SK-N-SH (cell line): ENCODE results near the gene MN1. TPM values are rescaled to one million over a fixed set of nuclear protein-coding genes. Genes with fewer than 3 reads are reported as not detected.

ENCODE experiments used
- CTCF ChIA-PET: fragments of 300-600, 350-600 bp; formaldehyde crosslinking; extraction: SDS; loops from one replicate; lab custom pipeline; 2021; lab: Yijun Ruan, JAX
- POLR2A ChIA-PET: fragments of 350-600 bp; sonication (Branson Sonifier 250); formaldehyde crosslinking; extraction: SDS; loops from one replicate; lab custom pipeline; 2020; ENCODE audit warnings: antibody characterized with exemption, inconsistent platforms; lab: Yijun Ruan, JAX
- DNase-seq: peaks from one replicate; pipeline ENCODE4 v3.0.0; 2012
- H2AFZ ChIP-seq: fragments of 200-600 bp; sonication (generic); 2 replicates; pipeline ENCODE4 v1.8.1; 2016; ENCODE audit warnings: antibody characterized with exemption, mild to moderate bottlenecking, low read depth
- H3F3A ChIP-seq: fragments of 200-600 bp; sonication (generic); replicated peaks from 2 replicates; pipeline ENCODE3; 2016; ENCODE audit warnings: antibody characterized with exemption, mild to moderate bottlenecking; ENCODE audit not compliant: insufficient read depth
- H3K27ac ChIP-seq, 2 experiments: fragments of 200-500 bp in 1 of 2; fragments of 200-600 bp in 1 of 2; sonication (Bioruptor generic) in 1 of 2; sonication (generic), shearing (Covaris generic) in 1 of 2; 2 replicates each; pipeline versions ENCODE4 v1.5.1 to v1.6.1; 2014 to 2016; ENCODE audit warnings: low read depth in 2 of 2, inconsistent platforms in 1 of 2, low read length in 1 of 2, mild to moderate bottlenecking in 1 of 2, mixed read lengths in 1 of 2
- H3K27me3 ChIP-seq: fragments of 200-600 bp; sonication (generic), shearing (Covaris generic); 2 replicates; pipeline ENCODE4 v1.6.1; 2016; ENCODE audit warnings: mixed run types; ENCODE audit not compliant: insufficient read depth
- H3K36me3 ChIP-seq, 2 experiments: fragments of 200-500 bp in 1 of 2; fragments of 200-600 bp in 1 of 2; sonication (Bioruptor generic) in 1 of 2; sonication (generic) in 1 of 2; replicated peaks in 1 of 2; 2 replicates each; pipeline versions ENCODE3 to v1.5.1; 2014 to 2016; ENCODE audit warnings: low read length in 1 of 2, mild to moderate bottlenecking in 1 of 2; ENCODE audit not compliant: insufficient read depth in 2 of 2, control insufficient read depth in 1 of 2
- H3K4me1 ChIP-seq, 2 experiments: fragments of 200-500 bp in 1 of 2; fragments of 200-600 bp in 1 of 2; sonication (Bioruptor generic) in 1 of 2; sonication (generic), shearing (Covaris generic) in 1 of 2; 2 replicates each; pipeline versions ENCODE4 v1.5.1 to v1.6.1; 2014 to 2016; ENCODE audit warnings: low read depth in 1 of 2, low read length in 1 of 2, mixed run types in 1 of 2; ENCODE audit not compliant: insufficient read depth in 2 of 2, control insufficient read depth in 1 of 2
- H3K4me2 ChIP-seq: fragments of 200-600 bp; sonication (generic), shearing (Covaris generic); 2 replicates; pipeline ENCODE4 v1.6.1; 2017; ENCODE audit warnings: mixed run types
- H3K4me3 ChIP-seq, 2 experiments: fragments of 200-500 bp in 1 of 2; fragments of 200-600 bp in 1 of 2; sonication (Bioruptor generic) in 1 of 2; sonication (generic), shearing (Covaris generic) in 1 of 2; 2 replicates each; pipeline versions ENCODE4 v1.5.1 to v1.8.1; 2014 to 2016; ENCODE audit warnings: low read depth in 2 of 2, inconsistent platforms in 1 of 2, low read length in 1 of 2, mild to moderate bottlenecking in 1 of 2, mixed read lengths in 1 of 2, moderate library complexity in 1 of 2
- H3K79me2 ChIP-seq: fragments of 200-600 bp; sonication (generic); 2 replicates; pipeline ENCODE4 v1.8.1; 2017; ENCODE audit warnings: mild to moderate bottlenecking; ENCODE audit not compliant: insufficient read depth
- H3K9ac ChIP-seq: fragments of 200-600 bp; sonication (generic); 2 replicates; pipeline ENCODE4 v1.6.1; 2017; ENCODE audit warnings: mixed run types
- H3K9me2 ChIP-seq: fragments of 200-600 bp; sonication (generic); 2 replicates; pipeline ENCODE4 v1.6.1; 2017; ENCODE audit warnings: mixed run types
- H3K9me3 ChIP-seq: fragments of 200-600 bp; sonication (generic); 2 replicates; pipeline ENCODE4 v1.6.1; 2017; ENCODE audit warnings: mixed run types, mild to moderate bottlenecking, moderate library complexity
- H4K20me1 ChIP-seq: fragments of 200-600 bp; sonication (generic); 2 replicates; pipeline ENCODE4 v1.6.1; 2017; ENCODE audit warnings: mild to moderate bottlenecking, mixed run types; ENCODE audit not compliant: insufficient read depth
- CTCF ChIP-seq: fragments of 200-600 bp; sonication (generic); IDR thresholded peaks from 2 replicates; pipeline ENCODE4 v1.6.1; 2017; ENCODE audit warnings: antibody characterized with exemption, mild to moderate bottlenecking, moderate library complexity
- ELF1 ChIP-seq: IDR thresholded peaks from 2 replicates; pipeline ENCODE4 v1.4.0; 2012
- FOSL2 ChIP-seq: IDR thresholded peaks from 2 replicates; pipeline ENCODE4 v1.4.0; 2012; ENCODE audit warnings: low read depth, mild to moderate bottlenecking, moderate library complexity, borderline replicate concordance
- FOXJ3 ChIP-seq: sonication (generic); formaldehyde crosslinking; IDR thresholded peaks from 2 replicates; pipeline ENCODE4 v1.5.1; 2020; ENCODE audit warnings: mild to moderate bottlenecking, missing genetic modification reagents
- FOXM1 ChIP-seq: IDR thresholded peaks from 2 replicates; pipeline ENCODE4 v1.4.0; 2012; ENCODE audit warnings: low read depth, mild to moderate bottlenecking
- GATA2 ChIP-seq: sonication (generic); formaldehyde crosslinking; IDR thresholded peaks from 2 replicates; pipeline ENCODE4 v1.5.0; 2020; ENCODE audit warnings: mild to moderate bottlenecking, missing genetic modification reagents
- MXI1 ChIP-seq: IDR thresholded peaks from 2 replicates; pipeline ENCODE4 v1.6.1; 2012; ENCODE audit warnings: mild to moderate bottlenecking, low read depth, low read length, improper control_type of control experiment
- POLR2AphosphoS5 ChIP-seq: IDR thresholded peaks from 2 replicates; pipeline ENCODE4 v1.6.1; 2012; ENCODE audit warnings: low read depth, low read length
- RAD21 ChIP-seq: IDR thresholded peaks from 2 replicates; pipeline ENCODE4 v1.6.1; 2012; ENCODE audit warnings: mild to moderate bottlenecking, low read length
- RFX5 ChIP-seq: IDR thresholded peaks from 2 replicates; pipeline ENCODE4 v1.6.1; 2012; ENCODE audit warnings: mild to moderate bottlenecking, improper control_type of control experiment, low read length
- RXRA ChIP-seq: IDR thresholded peaks from 2 replicates; pipeline ENCODE4 v1.4.0; 2012; ENCODE audit warnings: low read depth, mild to moderate bottlenecking, borderline replicate concordance
- SIN3A ChIP-seq: IDR thresholded peaks from 2 replicates; pipeline ENCODE4 v1.6.1; 2012; ENCODE audit warnings: low read depth, mild to moderate bottlenecking, low read length, moderate library complexity, borderline replicate concordance
- TAF1 ChIP-seq: IDR thresholded peaks from 2 replicates; pipeline ENCODE4 v1.6.1; 2012; ENCODE audit warnings: low read depth, mild to moderate bottlenecking, low read length, moderate library complexity, borderline replicate concordance
- TEAD4 ChIP-seq: IDR thresholded peaks from 2 replicates; pipeline ENCODE4 v1.4.0; 2012; ENCODE audit warnings: mild to moderate bottlenecking, borderline replicate concordance; ENCODE audit not compliant: insufficient read depth
- ZBTB33 ChIP-seq: IDR thresholded peaks from 2 replicates; pipeline ENCODE4 v1.4.0; 2012; ENCODE audit warnings: low read depth, borderline replicate concordance
- WGBS: methylation state at CpG from one replicate; pipeline ENCODE4 v1.1.6; 2017; ENCODE audit warnings: low lambda C conversion rate; 5-methylcytosine and 5-hydroxymethylcytosine counted together
- polyA plus RNA-seq, 3 experiments: library from polyadenylated mRNA; depleted of rRNA; stranded (reverse); fragments of >200 nt; gene quantifications; 2 replicates each; pipeline ENCODE4 v1.2.3, GENCODE V29; 2012
- TF ChIP-seq, protein P1 (sequence below): IDR thresholded peaks from 2 replicates; pipeline ENCODE4 v1.6.1; 2012; ENCODE audit warnings: mild to moderate bottlenecking, low read depth, low read length, moderate library complexity

Gene MN1
- polyA plus RNA-seq, 1 of the 3 experiments (the other 2 are of a cell fraction), result 0.20 TPM

- CTCF ChIA-PET, result interaction anchor here (1.6 kb wide), 1 partner anchor 10 kb away, joined by 4 read pairs; no protein-coding TSS in a partner anchor
- H3K4me3 ChIP-seq, result no peak overlapping the region
These were observed 55.7 kb downstream of the MN1 start for GRCh38 chr22:27745809-27746208.

More at GRCh38 chr22:27745809-27746208, 55.7 kb downstream of the MN1 start:
- DNase-seq, result no peak
- Histone ChIP-seq H3K4me2 (no peak overlapping the region), H3K27me3 (no peaks in the 10 kb centered on the region; the same call in 1 of the 2 replicates), H3K9me2 (no peaks in the 10 kb centered on the region), H4K20me1 (no peaks in the 10 kb centered on the region), H3K79me2 (no peaks in the 10 kb centered on the region), H3K4me1 (peaks cover 7 to 10% of the 10 kb centered on the region in 2 experiments; a peak in 3 of 4 replicates), H3F3A (no peaks in the 10 kb centered on the region), H3K9me3 (no peaks in the 10 kb centered on the region), H2AFZ (no peak overlapping the region), H3K27ac (no peak overlapping the region), H3K9ac (no peak overlapping the region), H3K36me3 (no peaks in the 10 kb centered on the region)
- POLR2A ChIA-PET, result no interaction called here
- 92% methylated on average over 7 of the region's 7 CpGs for whole genome bisulfite sequencing
- TF ChIP-seq RFX5, result no peak
- no peak for TF ChIP-seq TAF1
- TF ChIP-seq FOXM1, result no peak
- TF ChIP-seq, protein P1, sequence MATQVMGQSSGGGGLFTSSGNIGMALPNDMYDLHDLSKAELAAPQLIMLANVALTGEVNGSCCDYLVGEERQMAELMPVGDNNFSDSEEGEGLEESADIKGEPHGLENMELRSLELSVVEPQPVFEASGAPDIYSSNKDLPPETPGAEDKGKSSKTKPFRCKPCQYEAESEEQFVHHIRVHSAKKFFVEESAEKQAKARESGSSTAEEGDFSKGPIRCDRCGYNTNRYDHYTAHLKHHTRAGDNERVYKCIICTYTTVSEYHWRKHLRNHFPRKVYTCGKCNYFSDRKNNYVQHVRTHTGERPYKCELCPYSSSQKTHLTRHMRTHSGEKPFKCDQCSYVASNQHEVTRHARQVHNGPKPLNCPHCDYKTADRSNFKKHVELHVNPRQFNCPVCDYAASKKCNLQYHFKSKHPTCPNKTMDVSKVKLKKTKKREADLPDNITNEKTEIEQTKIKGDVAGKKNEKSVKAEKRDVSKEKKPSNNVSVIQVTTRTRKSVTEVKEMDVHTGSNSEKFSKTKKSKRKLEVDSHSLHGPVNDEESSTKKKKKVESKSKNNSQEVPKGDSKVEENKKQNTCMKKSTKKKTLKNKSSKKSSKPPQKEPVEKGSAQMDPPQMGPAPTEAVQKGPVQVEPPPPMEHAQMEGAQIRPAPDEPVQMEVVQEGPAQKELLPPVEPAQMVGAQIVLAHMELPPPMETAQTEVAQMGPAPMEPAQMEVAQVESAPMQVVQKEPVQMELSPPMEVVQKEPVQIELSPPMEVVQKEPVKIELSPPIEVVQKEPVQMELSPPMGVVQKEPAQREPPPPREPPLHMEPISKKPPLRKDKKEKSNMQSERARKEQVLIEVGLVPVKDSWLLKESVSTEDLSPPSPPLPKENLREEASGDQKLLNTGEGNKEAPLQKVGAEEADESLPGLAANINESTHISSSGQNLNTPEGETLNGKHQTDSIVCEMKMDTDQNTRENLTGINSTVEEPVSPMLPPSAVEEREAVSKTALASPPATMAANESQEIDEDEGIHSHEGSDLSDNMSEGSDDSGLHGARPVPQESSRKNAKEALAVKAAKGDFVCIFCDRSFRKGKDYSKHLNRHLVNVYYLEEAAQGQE, result no peak
- no peak for TF ChIP-seq ELF1
- no peak for TF ChIP-seq TEAD4
- TF ChIP-seq SIN3A, result no peak
- TF ChIP-seq MXI1, result no peak
- no peak for TF ChIP-seq RAD21
- TF ChIP-seq FOXJ3, result no peak
- TF ChIP-seq ZBTB33, result no peak
- TF ChIP-seq GATA2, result no peak
- no peak for TF ChIP-seq POLR2AphosphoS5
- no peak for TF ChIP-seq CTCF
- TF ChIP-seq FOSL2, result no peak
- TF ChIP-seq RXRA, result no peak
